Neural crest cell (in vitro differentiated cells): ENCODE data around the gene MTSS2. TPM values are rescaled to one million over a fixed set of nuclear protein-coding genes. Genes with fewer than 3 reads are reported as not detected.

Experiments
- DNase-seq: peaks from one replicate; pipeline ENCODE4 v3.0.0; 2021; ENCODE audit warnings: low read depth, mixed read lengths, low spot score
- H3K27ac Mint-ChIP-seq: one replicate; pipeline ENCODE4 v1.8.0; 2021; ENCODE audit warnings: mild to moderate bottlenecking, mixed read lengths; ENCODE audit not compliant: unreplicated experiment
- H3K27me3 Mint-ChIP-seq: 2 replicates; pipeline ENCODE4 v1.8.0; 2021; ENCODE audit warnings: low read depth, mild to moderate bottlenecking, mixed read lengths
- H3K36me3 Mint-ChIP-seq: 2 replicates; pipeline ENCODE4 v1.8.0; 2021; ENCODE audit warnings: low read depth, mild to moderate bottlenecking, mixed read lengths
- H3K4me1 Mint-ChIP-seq: 2 replicates; pipeline ENCODE4 v1.8.0; 2021; ENCODE audit warnings: mixed read lengths
- H3K4me3 Mint-ChIP-seq: one replicate; pipeline ENCODE4 v1.8.0; 2021; ENCODE audit warnings: mild to moderate bottlenecking, mixed read lengths
- H3K9me3 Mint-ChIP-seq: 2 replicates; pipeline ENCODE4 v1.8.0; 2021; ENCODE audit warnings: mixed read lengths
- CTCF ChIP-seq: fragments of 200-600 bp; sonication (generic); conservative IDR thresholded peaks from 2 replicates; pipeline ENCODE4 v1.5.0; 2021; ENCODE audit warnings: antibody characterized with exemption, mild to moderate bottlenecking
- total RNA-seq: library from RNA; stranded (reverse); gene quantifications from 2 replicates; pipeline ENCODE4 v1.2.1, GENCODE V29; 2021

Gene MTSS2
- total RNA-seq, 1 donor from 2014 or later, result 93.3 TPM

GRCh38 chr16:70725024-70725911 is 39.4 kb upstream of the MTSS2 start:
- no peaks in the 10 kb centered on the region for H3K9me3 Mint-ChIP-seq
- peaks cover 14% of the 10 kb centered on the region for H3K36me3 Mint-ChIP-seq
- H3K4me1 Mint-ChIP-seq, result peaks cover 34% of the 10 kb centered on the region
- peak; percentile 10 for DNase-seq
- peak overlapping the region; percentile 62 for H3K4me3 Mint-ChIP-seq
- H3K27ac Mint-ChIP-seq, result peak overlapping the region; percentile 94
- H3K27me3 Mint-ChIP-seq, result no peaks in the 10 kb centered on the region
- TF ChIP-seq CTCF, result no peak

GRCh38 chr16:70724146-70725023 is 38.5 kb upstream of the MTSS2 start:
- Mint-ChIP-seq H3K9me3 (peaks cover 6% of the 10 kb centered on the region), H3K4me3 (no peak overlapping the region), H3K27me3 (no peaks in the 10 kb centered on the region), H3K4me1 (peaks cover 25% of the 10 kb centered on the region), H3K27ac (peak overlapping the region; percentile 94), H3K36me3 (peaks cover 20% of the 10 kb centered on the region)
- TF ChIP-seq CTCF, result no peak
- DNase-seq, result no peak

GRCh38 chr16:70723740-70724145 is 37.9 kb upstream of the MTSS2 start:
- no peak for TF ChIP-seq CTCF
- Mint-ChIP-seq H3K36me3 (peaks cover 24% of the 10 kb centered on the region), H3K9me3 (peaks cover 9% of the 10 kb centered on the region), H3K27me3 (no peaks in the 10 kb centered on the region), H3K4me3 (no peak overlapping the region), H3K27ac (no peak overlapping the region), H3K4me1 (peaks cover 24% of the 10 kb centered on the region)
- DNase-seq, result no peak

- no peak overlapping the region for H3K4me3 Mint-ChIP-seq
- H3K27me3 Mint-ChIP-seq, result no peaks in the 10 kb centered on the region
- H3K36me3 Mint-ChIP-seq, result peaks cover 24% of the 10 kb centered on the region
- H3K4me1 Mint-ChIP-seq, result peaks cover 17% of the 10 kb centered on the region
- no peak for DNase-seq
- TF ChIP-seq CTCF, result no peak
- peak overlapping the region; percentile 50 for H3K27ac Mint-ChIP-seq
- peaks cover 9% of the 10 kb centered on the region for H3K9me3 Mint-ChIP-seq
These were observed 35.5 kb upstream of the MTSS2 start for GRCh38 chr16:70721202-70721963.
